ENCODE data around the gene EFEMP1. TPM values are rescaled to one million over a fixed set of nuclear protein-coding genes. Genes with fewer than 3 reads are reported as not detected.
A peak's percentile ranks its signal among the peaks of the same experiment; 100 is the strongest.

EFEMP1 gene
- total RNA-seq, 1 experiment from 2014 or later, result 86.3 TPM

GRCh38 chr2:55896633-55897032 is 26.9 kb downstream of the EFEMP1 start:
- BruUV-seq (replicated peaks), result no TSS peak
- H3K27me3 ChIP-seq (ENCODE audit: insufficient read depth, low read depth), result no peaks in the 10 kb centered on the region
- POLR2A ChIA-PET (ENCODE audit: unreplicated experiment), result no interaction called here

GRCh38 chr2:55894720-55895119 is 28.9 kb downstream of the EFEMP1 start:
- no peaks in the 10 kb centered on the region for H3K4me1 ChIP-seq (replicated peaks; ENCODE audit: insufficient read depth)
- no peak for TF ChIP-seq EZH2 (IDR thresholded peaks at IDR 0.05; ENCODE audit: low read depth)
- TF ChIP-seq, protein P1, sequence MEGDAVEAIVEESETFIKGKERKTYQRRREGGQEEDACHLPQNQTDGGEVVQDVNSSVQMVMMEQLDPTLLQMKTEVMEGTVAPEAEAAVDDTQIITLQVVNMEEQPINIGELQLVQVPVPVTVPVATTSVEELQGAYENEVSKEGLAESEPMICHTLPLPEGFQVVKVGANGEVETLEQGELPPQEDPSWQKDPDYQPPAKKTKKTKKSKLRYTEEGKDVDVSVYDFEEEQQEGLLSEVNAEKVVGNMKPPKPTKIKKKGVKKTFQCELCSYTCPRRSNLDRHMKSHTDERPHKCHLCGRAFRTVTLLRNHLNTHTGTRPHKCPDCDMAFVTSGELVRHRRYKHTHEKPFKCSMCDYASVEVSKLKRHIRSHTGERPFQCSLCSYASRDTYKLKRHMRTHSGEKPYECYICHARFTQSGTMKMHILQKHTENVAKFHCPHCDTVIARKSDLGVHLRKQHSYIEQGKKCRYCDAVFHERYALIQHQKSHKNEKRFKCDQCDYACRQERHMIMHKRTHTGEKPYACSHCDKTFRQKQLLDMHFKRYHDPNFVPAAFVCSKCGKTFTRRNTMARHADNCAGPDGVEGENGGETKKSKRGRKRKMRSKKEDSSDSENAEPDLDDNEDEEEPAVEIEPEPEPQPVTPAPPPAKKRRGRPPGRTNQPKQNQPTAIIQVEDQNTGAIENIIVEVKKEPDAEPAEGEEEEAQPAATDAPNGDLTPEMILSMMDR (conservative IDR thresholded peaks at IDR 0.05), result no peak
- ChIA-PET POLR2A (ENCODE audit: unreplicated experiment) (no interaction called here), CTCF (no interaction called here)
- no peak overlapping the region for H2AFZ ChIP-seq
- no peaks in the 10 kb centered on the region for H3K36me3 ChIP-seq (ENCODE audit: low read depth)
- 0 out of 2 replicates have a peak, but pooled peaks cover 3% of the 10 kb centered on the region for H3K9me2 ChIP-seq (ENCODE audit: insufficient read depth)
- no peaks in the 10 kb centered on the region; the same call in 1 of the 2 replicates for H3F3A ChIP-seq (ENCODE audit: insufficient read depth, low read depth)
- no TSS peak for BruUV-seq (replicated peaks)
- H3K4me2 ChIP-seq, result no peak overlapping the region
- no peaks in the 10 kb centered on the region for H3K79me2 ChIP-seq (ENCODE audit: low read depth)
- no peak overlapping the region for H3K4me3 ChIP-seq
- intact Hi-C loops (cut with micrococcal nuclease; ENCODE audit: unreplicated experiment), result no loop called here
- no peaks in the 10 kb centered on the region for H4K20me1 ChIP-seq (ENCODE audit: insufficient read depth)
- no peaks in the 10 kb centered on the region for H3K9me3 ChIP-seq (ENCODE audit: insufficient read depth, low read depth)
- no peak overlapping the region for H3K27ac ChIP-seq
- no peaks in the 10 kb centered on the region for H3K27me3 ChIP-seq (ENCODE audit: insufficient read depth, low read depth)
- DNase-seq, result no peak

More at GRCh38 chr2:55896633-55897032, 26.9 kb downstream of the EFEMP1 start:
- H3K79me2 ChIP-seq (ENCODE audit: low read depth), result no peaks in the 10 kb centered on the region
- CTCF ChIA-PET, result no interaction called here
- no peaks in the 10 kb centered on the region for H3F3A ChIP-seq (ENCODE audit: insufficient read depth, low read depth)
- H3K4me3 ChIP-seq, result no peak overlapping the region
- H3K4me1 ChIP-seq (replicated peaks; ENCODE audit: insufficient read depth), result peaks cover 8% of the 10 kb centered on the region
- no peak overlapping the region for H3K27ac ChIP-seq
- no peaks in the 10 kb centered on the region for H3K36me3 ChIP-seq (ENCODE audit: low read depth)
- no peak overlapping the region for H2AFZ ChIP-seq
- H3K4me2 ChIP-seq, result no peak overlapping the region
- H4K20me1 ChIP-seq (ENCODE audit: insufficient read depth), result no peaks in the 10 kb centered on the region
- no peaks in the 10 kb centered on the region for H3K9me3 ChIP-seq (ENCODE audit: insufficient read depth, low read depth)
- intact Hi-C loops (cut with micrococcal nuclease; ENCODE audit: unreplicated experiment), result no loop called here
- no peak for TF ChIP-seq EZH2 (IDR thresholded peaks at IDR 0.05; ENCODE audit: low read depth)
- TF ChIP-seq, protein P1 (conservative IDR thresholded peaks at IDR 0.05), result no peak
- DNase-seq, result no peak
- no peaks in the 10 kb centered on the region for H3K9me2 ChIP-seq (ENCODE audit: insufficient read depth)

GRCh38 chr2:55891671-55892094 is 31.9 kb downstream of the EFEMP1 start:
- CTCF ChIA-PET, result no interaction called here
- peak in 1 of 2 experiments; percentile 70 for DNase-seq
- no peaks in the 10 kb centered on the region for H3K4me1 ChIP-seq (replicated peaks; ENCODE audit: insufficient read depth)
- no peaks in the 10 kb centered on the region for H3K27me3 ChIP-seq (ENCODE audit: insufficient read depth, low read depth)
- TF ChIP-seq, protein P1 (conservative IDR thresholded peaks at IDR 0.05), result no peak
- TF ChIP-seq EZH2 (IDR thresholded peaks at IDR 0.05; ENCODE audit: low read depth), result no peak
- H3K9me2 ChIP-seq (ENCODE audit: insufficient read depth), result 0 out of 2 replicates have a peak, but pooled peaks cover 3% of the 10 kb centered on the region
- no peaks in the 10 kb centered on the region; the same call in 1 of the 2 replicates for H3K9me3 ChIP-seq (ENCODE audit: insufficient read depth, low read depth)
- POLR2A ChIA-PET (ENCODE audit: unreplicated experiment), result no interaction called here
- no peaks in the 10 kb centered on the region; the same call in 1 of the 2 replicates for H3F3A ChIP-seq (ENCODE audit: insufficient read depth, low read depth)
- no peaks in the 10 kb centered on the region for H4K20me1 ChIP-seq (ENCODE audit: insufficient read depth)
- H3K4me2 ChIP-seq, result no peak overlapping the region
- 0 out of 2 replicates have a peak overlapping the region, but pooled peaks have one; percentile 3 for H3K27ac ChIP-seq
- H3K4me3 ChIP-seq, result no peak overlapping the region
- no peaks in the 10 kb centered on the region for H3K36me3 ChIP-seq (ENCODE audit: low read depth)
- BruUV-seq (replicated peaks), result no TSS peak
- intact Hi-C loops (cut with micrococcal nuclease; ENCODE audit: unreplicated experiment), result no loop called here
- H2AFZ ChIP-seq, result no peak overlapping the region
- H3K79me2 ChIP-seq (ENCODE audit: low read depth), result no peaks in the 10 kb centered on the region

Measured in PC-9 (cell line).